ENCODE measurements around the gene TPH2. TPM values are rescaled to one million over a fixed set of nuclear protein-coding genes. Genes with fewer than 3 reads are reported as not detected.

Gene TPH2
- total RNA-seq, 1 experiment from 2014 or later, result 0.83 TPM

DNA sequence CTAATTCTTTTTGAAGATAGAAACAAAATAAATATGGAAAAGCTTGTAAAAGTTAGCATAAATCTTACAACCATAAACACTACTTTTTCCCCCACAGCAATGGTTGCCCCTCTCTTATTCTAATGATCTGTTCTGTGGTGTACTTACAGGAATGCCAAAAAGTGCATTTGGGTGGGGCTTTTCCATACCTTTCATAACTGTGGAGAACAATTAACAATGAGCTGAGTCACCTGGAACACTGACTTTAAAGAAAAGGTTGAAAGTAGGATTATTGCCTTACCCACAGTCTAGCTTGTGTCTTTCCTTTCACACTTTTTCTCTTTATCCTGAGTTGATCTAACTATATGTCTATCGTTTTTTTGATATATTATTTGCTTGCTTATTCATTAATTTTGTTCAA, 86.9 kb downstream of the TPH2 start:
- no peak for DNase-seq (ENCODE audit: low spot score)
- no peak overlapping the region for H3K4me3 Mint-ChIP-seq
- no peak overlapping the region for H3K27ac Mint-ChIP-seq
- ATAC-seq, result no peak
- TF ChIP-seq, protein P1, sequence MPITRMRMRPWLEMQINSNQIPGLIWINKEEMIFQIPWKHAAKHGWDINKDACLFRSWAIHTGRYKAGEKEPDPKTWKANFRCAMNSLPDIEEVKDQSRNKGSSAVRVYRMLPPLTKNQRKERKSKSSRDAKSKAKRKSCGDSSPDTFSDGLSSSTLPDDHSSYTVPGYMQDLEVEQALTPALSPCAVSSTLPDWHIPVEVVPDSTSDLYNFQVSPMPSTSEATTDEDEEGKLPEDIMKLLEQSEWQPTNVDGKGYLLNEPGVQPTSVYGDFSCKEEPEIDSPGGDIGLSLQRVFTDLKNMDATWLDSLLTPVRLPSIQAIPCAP (CRISPR knock-in tag; IDR thresholded peaks at IDR 0.05), result no peak
- TF ChIP-seq, protein P2, sequence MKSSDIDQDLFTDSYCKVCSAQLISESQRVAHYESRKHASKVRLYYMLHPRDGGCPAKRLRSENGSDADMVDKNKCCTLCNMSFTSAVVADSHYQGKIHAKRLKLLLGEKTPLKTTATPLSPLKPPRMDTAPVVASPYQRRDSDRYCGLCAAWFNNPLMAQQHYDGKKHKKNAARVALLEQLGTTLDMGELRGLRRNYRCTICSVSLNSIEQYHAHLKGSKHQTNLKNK (CRISPR knock-in tag; IDR thresholded peaks at IDR 0.05), result no peak
- no peak for TF ChIP-seq MYBL2 (CRISPR knock-in tag; IDR thresholded peaks at IDR 0.05)
- H3K9me3 Mint-ChIP-seq, result no peaks in the 10 kb centered on the region
- no peaks in the 10 kb centered on the region for H3K36me3 Mint-ChIP-seq
- POLR2A ChIA-PET, result no interaction called here
- no peaks in the 10 kb centered on the region for H3K4me1 Mint-ChIP-seq
- CTCF ChIA-PET, result interaction anchor here (1.6 kb wide), 1 partner anchor 8 kb away, joined by 5 read pairs; no protein-coding TSS in a partner anchor
- no peaks in the 10 kb centered on the region for H3K27me3 Mint-ChIP-seq (ENCODE audit: low read depth)

DNA sequence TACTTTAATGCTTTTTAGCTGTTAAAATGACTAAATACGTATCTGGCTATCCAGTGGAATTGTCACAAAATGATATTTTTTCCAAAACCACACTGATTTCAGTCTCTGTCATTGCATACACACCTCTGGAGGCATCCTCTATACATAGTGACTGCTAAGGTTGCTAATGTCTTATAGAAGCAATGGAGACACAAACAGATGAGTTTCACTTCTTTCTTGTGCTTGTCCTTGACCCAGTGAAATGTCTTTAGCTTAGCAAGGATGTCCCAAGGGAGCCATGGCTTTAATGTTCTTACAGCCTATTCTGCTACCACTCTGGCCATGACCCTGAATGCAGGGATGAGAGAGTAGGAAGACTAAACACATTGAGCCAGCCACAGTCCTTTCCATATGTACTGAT, 90.3 kb downstream of the TPH2 start:
- DNase-seq (ENCODE audit: low spot score) (no peak), ATAC-seq (no peak)
- CTCF ChIA-PET, result interaction anchor here (1.2 kb wide), 1 partner anchor 12 kb away, joined by 3 read pairs; no protein-coding TSS in a partner anchor
- Mint-ChIP-seq H3K9me3 (no peaks in the 10 kb centered on the region), H3K27me3 (ENCODE audit: low read depth) (no peaks in the 10 kb centered on the region), H3K27ac (no peak overlapping the region), H3K4me1 (no peaks in the 10 kb centered on the region), H3K36me3 (no peaks in the 10 kb centered on the region), H3K4me3 (no peak overlapping the region)
- TF ChIP-seq, protein P3, sequence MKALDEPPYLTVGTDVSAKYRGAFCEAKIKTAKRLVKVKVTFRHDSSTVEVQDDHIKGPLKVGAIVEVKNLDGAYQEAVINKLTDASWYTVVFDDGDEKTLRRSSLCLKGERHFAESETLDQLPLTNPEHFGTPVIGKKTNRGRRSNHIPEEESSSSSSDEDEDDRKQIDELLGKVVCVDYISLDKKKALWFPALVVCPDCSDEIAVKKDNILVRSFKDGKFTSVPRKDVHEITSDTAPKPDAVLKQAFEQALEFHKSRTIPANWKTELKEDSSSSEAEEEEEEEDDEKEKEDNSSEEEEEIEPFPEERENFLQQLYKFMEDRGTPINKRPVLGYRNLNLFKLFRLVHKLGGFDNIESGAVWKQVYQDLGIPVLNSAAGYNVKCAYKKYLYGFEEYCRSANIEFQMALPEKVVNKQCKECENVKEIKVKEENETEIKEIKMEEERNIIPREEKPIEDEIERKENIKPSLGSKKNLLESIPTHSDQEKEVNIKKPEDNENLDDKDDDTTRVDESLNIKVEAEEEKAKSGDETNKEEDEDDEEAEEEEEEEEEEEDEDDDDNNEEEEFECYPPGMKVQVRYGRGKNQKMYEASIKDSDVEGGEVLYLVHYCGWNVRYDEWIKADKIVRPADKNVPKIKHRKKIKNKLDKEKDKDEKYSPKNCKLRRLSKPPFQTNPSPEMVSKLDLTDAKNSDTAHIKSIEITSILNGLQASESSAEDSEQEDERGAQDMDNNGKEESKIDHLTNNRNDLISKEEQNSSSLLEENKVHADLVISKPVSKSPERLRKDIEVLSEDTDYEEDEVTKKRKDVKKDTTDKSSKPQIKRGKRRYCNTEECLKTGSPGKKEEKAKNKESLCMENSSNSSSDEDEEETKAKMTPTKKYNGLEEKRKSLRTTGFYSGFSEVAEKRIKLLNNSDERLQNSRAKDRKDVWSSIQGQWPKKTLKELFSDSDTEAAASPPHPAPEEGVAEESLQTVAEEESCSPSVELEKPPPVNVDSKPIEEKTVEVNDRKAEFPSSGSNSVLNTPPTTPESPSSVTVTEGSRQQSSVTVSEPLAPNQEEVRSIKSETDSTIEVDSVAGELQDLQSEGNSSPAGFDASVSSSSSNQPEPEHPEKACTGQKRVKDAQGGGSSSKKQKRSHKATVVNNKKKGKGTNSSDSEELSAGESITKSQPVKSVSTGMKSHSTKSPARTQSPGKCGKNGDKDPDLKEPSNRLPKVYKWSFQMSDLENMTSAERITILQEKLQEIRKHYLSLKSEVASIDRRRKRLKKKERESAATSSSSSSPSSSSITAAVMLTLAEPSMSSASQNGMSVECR (CRISPR knock-in tag; IDR thresholded peaks at IDR 0.05; ENCODE audit: borderline replicate concordance), result no peak
- TF ChIP-seq ZNF317 (CRISPR knock-in tag; IDR thresholded peaks at IDR 0.05; ENCODE audit: borderline replicate concordance, low read depth) (no peak), FOXJ3 (CRISPR knock-in tag; IDR thresholded peaks at IDR 0.05; ENCODE audit: borderline replicate concordance) (no peak)
- POLR2A ChIA-PET, result no interaction called here

DNA sequence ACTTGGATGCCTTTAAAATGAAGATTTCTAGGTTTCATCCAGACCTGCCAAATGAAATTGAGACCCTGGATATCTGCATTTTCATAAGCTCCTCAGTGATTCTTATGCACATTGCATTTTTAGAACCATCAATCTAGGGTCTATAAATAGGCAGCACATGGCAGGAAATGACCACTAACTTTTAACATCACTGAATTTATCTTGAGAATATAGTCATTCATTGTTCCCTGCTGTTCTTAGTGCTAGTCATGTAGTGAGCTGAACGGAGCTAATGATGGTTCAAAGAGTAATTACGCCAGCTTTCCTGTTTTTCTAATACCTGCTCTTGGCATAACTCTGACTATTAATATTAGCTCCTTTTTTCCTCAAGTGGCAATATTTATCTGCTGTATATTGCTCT, 91.6 kb downstream of the TPH2 start:
- ATAC-seq (no peak), DNase-seq (ENCODE audit: low spot score) (no peak)
- Mint-ChIP-seq H3K4me3 (no peak overlapping the region), H3K27me3 (ENCODE audit: low read depth) (no peaks in the 10 kb centered on the region), H3K9me3 (no peaks in the 10 kb centered on the region), H3K27ac (no peak overlapping the region), H3K4me1 (peaks cover 7% of the 10 kb centered on the region), H3K36me3 (no peaks in the 10 kb centered on the region)
- POLR2A ChIA-PET, result no interaction called here
- TF ChIP-seq ELF4 (CRISPR knock-in tag; IDR thresholded peaks at IDR 0.05; ENCODE audit: low read depth), result no peak
- TF ChIP-seq, protein P4, sequence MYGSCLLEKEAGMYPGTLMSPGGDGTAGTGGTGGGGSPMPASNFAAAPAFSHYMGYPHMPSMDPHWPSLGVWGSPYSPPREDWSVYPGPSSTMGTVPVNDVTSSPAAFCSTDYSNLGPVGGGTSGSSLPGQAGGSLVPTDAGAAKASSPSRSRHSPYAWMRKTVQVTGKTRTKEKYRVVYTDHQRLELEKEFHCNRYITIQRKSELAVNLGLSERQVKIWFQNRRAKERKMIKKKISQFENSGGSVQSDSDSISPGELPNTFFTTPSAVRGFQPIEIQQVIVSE (CRISPR knock-in tag; IDR thresholded peaks at IDR 0.05; ENCODE audit: borderline replicate concordance), result no peak
- CTCF ChIA-PET, result interaction anchor here (1.3 kb wide), 1 partner anchor 13 kb away, joined by 5 read pairs; no protein-coding TSS in a partner anchor

DNA sequence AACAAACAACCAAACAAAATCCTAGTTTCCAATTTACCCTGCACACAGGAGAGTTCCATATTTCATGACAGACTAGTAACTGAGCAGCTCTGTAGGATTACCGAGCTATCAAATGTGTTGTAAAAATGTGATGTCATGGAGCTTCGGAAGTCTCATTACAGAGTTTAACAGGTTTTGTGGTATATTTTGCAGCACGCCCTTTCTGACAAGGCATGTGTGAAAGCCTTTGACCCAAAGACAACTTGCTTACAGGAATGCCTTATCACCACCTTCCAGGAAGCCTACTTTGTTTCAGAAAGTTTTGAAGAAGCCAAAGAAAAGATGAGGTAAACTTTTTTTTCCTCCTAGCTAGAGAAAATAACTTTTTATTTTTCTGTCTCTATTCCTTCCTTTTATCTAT, 92.4 kb downstream of the TPH2 start:
- Mint-ChIP-seq H3K27ac (no peak overlapping the region), H3K27me3 (ENCODE audit: low read depth) (no peaks in the 10 kb centered on the region), H3K36me3 (no peaks in the 10 kb centered on the region), H3K4me3 (no peak overlapping the region), H3K9me3 (no peaks in the 10 kb centered on the region), H3K4me1 (peaks cover 14% of the 10 kb centered on the region)
- ATAC-seq (no peak), DNase-seq (ENCODE audit: low spot score) (no peak)
- ChIA-PET CTCF (interaction anchor here (1.3 kb wide), 1 partner anchor 14 kb away, joined by 5 read pairs; no protein-coding TSS in a partner anchor), POLR2A (no interaction called here)
- TF ChIP-seq, protein P5, sequence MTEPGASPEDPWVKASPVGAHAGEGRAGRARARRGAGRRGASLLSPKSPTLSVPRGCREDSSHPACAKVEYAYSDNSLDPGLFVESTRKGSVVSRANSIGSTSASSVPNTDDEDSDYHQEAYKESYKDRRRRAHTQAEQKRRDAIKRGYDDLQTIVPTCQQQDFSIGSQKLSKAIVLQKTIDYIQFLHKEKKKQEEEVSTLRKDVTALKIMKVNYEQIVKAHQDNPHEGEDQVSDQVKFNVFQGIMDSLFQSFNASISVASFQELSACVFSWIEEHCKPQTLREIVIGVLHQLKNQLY (CRISPR knock-in tag; IDR thresholded peaks at IDR 0.05), result no peak

Measured in WTC11 (cell line).